GM18508 (cell line): ENCODE results near the gene GOLGA5.
"Not testable (repeated sequence)": the region's sequence is repeated elsewhere in the genome, so short reads cannot be mapped to it uniquely, and the experiment has no call there.

Source experiments
- ATAC-seq: cut with Tn5 transposase; IDR thresholded peaks from one replicate; pipeline ENCODE4 v1.9.1; 2021; ENCODE audit warnings: moderate number of reproducible peaks; ENCODE audit not compliant: insufficient read depth, unreplicated experiment

Gene GOLGA5

DNA sequence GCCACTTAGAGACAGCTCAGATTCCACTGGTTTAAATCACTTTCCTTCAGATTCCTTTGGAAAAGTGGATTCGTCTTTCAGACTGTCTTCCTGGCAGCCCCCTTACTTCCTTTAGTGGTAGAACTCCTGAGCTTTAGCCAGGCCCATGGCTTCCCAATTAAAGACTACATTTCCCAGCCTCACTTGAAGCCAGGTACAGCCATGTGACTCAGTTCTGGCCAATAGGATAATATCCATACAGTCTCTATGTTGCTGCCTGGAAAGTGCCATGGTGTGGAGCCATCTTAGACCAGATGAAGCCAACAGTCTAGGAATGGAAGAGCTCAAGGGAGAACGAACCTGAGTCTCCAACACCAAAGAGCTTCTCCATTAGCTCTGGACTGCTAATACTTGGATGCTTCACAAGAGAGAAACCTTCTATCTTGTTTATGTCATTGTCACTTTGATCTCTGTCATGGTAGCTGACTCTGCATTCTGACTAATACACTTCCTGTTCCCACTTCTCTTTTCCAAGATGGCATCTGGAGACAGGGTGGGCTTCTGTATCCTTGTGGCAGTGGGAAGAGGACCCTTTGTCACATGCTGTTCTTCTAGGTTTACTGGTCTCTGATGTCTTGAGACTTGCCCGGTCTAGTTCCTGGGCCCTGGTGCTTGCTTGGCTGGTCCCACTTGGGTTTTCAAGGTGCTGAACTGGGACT, 15.1 kb upstream of the GOLGA5 start:
- ATAC-seq = not testable (repeated sequence)

DNA sequence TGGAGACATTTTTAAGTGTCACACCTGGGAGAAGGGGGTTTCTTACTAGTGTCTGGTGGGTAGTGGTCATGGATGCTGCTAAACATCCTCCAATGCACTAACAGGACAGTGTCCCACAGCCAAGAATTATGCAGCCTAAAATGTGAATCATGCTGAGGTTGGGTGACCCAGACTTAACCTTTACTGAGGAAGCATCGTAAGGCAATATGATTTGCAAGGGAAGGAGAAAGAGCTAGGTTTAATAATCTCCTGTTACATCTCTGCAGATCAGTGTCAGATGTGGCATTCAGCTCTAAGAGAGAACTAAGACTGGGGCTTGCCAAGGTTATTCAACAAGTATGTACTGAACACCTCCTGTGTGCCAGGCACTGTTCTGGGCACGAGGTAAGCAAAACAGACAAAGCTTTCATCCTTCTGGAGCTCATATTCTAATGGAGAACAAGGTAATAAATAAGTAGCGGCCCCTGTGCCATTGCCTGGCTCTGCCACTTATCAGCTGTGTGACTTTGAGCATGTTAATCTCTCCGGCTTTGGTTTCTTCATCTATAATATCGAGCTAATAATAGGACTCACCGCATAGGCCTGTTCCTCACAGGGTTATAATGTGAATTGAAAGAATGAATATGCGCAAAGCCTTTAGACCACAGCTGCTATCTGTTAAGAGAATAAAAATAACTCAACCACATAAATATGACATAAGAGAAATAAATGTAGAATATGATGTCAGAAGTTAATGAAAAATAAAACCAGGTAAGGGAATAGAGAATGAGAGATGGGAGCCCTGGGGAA, 13.5 kb upstream of the GOLGA5 start:
- no peak for ATAC-seq

DNA sequence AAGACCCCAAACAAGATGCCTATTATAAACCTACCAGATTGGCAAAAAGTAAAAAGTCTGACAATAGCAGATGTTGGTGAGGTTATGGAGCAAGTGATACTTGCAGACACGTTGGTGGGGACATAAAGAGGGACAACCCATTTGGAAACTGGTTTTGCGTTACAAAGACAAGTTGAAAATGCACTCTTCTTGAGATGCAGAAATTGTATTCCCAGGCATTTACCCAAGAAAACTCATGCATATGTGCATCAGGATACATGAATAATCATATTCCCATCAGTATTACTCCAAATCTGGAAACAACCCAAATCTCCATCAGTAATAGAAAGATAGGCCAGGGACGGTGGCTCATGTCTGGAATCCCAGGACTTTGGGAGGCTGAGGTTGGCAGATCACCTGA, 12.8 kb upstream of the GOLGA5 start:
- ATAC-seq = no peak

DNA sequence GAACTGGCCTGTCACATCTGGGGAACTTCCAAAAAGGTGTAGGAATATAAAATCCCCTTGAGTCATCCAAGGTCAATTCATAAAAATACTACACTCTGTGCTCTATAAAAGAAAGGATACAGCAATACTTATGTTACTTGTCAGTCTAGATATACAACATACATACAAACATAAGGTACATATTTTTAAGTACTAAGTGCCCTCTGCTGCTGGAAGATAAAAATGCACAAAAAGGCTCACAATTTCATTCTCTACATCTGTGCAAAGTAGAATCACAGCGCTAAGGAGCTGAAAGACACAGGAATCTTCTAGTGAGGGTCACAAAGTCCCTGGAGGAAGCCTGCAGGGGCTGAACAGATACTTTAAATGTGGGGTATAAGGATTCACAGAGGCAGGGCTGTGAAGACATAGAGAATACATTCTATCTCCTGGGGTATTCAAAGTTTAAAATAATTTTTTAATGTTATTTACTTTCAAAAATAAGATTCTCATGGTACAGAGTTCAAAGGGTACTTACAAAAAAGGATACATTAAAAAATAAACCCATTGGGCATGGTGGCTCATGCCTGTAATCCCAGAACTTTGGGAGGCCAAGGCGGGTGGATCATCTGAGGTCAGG, 10.2 kb upstream of the GOLGA5 start:
- no peak for ATAC-seq

DNA sequence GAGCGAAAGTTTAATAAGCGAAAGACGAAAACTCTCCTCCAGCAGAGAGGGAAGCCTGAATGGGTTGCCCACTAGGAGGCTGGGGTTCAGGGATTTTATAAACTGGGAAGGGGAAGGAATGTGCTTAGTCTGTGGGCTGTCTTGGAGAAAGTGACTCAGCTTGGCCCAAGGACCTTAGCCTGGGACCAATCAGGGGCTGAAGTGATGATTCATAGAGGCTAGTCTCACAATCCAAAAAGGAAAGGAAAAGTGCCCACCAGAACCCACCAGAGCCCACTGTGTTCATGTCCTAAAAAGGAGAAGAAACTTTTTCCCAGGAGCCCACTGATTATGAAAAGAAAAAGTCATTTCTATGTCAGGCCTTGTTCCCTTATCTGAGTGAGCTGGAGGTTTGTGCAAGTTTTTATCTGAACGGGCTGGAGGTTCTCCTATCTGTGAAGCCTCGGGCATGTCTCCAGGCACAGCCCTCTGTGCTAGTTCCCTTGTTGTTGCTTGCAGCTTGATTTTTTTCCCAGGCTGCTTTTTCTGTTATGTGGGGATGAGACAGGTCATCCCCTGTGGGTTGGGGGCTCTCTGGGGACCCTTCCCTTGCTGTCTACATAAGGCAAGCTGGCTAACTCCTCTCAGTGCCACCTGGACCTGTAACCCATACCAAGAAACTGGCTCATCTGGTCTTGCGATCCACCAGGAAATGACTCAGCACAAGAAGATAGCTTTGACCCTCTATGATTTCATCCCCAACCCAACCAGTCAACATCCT, 8.3 kb upstream of the GOLGA5 start:
- ATAC-seq = no peak

DNA sequence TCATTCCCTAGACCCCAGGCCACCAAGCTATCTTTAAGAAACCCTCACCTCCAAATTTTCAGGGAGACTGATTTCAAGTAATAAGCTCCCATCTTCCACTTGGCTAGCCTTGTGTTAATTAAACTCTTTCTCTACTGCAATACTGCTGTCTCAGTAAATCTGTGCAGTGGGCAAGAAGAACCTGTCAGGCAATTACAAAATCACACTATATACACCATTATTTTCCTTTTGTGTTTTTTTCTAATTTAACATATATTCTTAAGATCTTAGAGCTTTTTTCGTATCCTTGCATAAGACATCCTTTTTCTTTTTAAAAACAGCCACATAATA, 7.7 kb upstream of the GOLGA5 start:
- no peak for ATAC-seq

DNA sequence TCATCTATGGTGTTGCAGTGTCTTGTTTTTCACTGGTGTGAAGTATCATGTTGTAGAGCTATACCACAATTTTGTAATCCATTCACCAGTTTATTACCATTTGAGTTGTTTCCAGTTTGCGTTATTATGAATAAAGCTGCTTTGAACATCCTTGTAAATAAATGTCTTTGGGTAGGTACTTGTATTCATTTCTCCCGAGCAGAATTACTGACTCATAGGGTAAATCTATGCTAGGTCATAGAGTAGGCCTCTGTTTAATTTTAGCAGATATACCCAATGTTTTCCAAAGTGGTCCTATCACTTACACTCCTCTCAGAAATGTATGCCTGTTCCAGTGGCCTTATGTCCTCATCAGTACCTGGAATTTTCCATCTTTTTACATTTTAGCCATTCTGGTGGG, 6.6 kb upstream of the GOLGA5 start:
- no peak for ATAC-seq

DNA sequence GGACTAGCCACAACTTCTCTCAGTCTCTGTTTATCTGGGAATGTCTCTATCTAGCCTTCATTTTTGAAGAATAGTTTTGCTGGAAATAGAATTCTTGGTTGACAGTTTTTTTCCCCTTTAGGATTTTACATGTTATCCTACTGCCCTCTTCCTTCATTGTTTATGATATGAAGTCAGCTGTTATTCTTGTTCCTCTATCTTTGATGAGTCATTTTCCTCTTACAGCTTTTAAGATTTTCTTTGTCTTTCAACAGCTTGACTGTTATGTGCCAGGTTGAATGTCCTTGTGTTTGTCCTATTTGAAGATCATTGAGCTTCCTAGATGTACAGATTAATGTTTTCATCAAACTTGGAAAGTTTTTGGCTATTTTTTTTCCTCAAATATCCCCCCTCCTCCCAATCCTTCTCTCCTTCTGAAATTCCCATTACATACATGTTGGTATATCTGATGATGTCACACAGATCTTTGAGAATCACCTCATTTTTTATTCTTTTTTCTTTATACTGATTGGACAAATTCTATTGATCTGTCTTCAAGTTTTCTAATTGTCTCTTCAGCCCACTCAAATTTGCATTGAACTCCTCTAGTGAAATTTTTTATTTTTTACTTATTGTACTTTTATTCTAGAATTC, 4.5 kb upstream of the GOLGA5 start:
- ATAC-seq = no peak

DNA sequence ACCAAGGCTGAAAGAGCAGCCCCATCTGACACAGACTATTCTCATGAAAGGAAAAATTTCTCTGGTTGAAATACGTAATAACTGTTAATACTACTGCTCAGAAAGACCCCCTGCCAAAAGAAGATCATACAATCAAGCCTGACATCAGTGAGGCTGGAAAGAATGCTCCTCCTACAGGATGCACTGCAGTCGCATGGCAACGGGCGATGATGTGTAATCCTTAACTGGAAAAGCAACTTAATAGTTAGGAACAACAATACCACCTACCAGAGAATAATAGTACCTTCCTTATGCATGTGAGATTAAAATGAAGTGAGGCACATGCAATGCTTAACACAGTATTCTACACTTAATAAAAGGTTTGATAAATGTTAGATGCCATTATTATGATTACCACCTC, 1.2 kb upstream of the GOLGA5 start:
- no peak for ATAC-seq

DNA sequence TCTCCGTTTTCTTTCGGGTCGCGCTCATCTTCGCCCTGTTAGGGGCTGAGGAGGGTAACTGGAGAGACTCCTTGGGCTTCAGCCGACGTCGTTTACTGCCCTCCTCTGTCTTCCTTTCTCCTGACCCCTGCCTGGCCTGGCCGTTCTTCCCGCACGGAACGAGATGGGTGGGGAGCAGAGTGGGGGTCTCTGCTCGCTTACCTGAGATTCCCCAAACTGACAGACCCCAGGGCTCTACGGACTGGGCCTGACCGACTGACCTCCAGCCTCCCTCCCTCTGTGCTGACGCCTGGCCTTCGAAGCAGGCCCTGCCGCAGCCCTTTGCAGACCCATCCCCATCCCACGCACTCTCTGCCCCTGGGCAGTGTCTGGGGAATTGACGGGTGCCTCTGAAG, 439 bp downstream of the GOLGA5 start:
- ATAC-seq = no peak

DNA sequence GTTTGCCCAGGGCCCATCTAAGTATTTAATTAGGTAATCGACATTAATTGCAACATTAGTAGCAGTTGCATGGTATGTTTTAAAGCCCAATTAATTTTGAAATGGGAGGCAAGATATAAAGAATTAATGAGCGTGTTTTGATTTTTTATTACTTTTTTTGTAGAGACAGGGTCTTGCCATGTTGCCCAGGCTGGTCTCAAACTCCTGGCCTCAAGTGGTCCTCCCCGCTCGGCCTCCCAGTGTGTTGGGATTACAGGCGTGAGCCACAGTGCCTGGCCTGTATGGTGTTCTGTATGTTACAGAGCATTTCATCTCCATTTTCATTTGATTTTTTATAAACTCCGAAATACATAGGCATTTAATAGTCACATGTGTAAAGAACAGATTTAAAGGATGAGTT, 856 bp downstream of the GOLGA5 start:
- ATAC-seq = no peak

DNA sequence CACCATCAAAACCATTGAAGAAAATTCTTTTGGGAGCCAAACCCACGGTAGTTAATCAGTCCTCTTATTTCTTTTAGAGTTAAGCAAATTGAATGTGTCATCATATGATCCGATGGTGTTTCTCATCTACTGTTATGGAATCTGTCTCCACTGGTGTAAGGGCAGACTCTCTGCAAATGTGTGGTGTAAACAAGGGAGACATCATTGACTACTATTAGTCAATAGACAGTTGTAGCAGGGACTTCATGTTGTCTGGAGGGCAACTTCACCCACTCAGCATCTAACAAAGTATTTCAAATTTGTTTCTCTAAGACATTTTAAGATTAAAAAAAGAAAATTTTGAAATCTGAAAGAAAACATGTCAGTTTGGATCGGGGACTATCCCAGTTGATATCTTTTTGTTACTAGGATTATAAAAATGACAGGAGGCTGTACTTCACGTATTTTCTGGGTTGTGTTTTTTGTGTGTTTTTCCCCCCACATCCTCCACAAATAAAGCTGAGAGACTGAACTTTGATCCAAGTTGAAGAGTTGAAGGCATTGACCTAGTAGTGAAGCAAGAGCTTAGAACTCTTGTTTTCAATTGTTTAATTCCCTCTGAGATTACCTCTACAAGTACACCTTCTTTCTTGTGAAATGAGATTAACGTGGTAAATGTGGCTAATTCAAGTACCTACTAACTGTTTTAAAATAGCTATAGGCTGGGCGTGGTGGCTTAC, 4.0 kb downstream of the GOLGA5 start:
- ATAC-seq = no peak

DNA sequence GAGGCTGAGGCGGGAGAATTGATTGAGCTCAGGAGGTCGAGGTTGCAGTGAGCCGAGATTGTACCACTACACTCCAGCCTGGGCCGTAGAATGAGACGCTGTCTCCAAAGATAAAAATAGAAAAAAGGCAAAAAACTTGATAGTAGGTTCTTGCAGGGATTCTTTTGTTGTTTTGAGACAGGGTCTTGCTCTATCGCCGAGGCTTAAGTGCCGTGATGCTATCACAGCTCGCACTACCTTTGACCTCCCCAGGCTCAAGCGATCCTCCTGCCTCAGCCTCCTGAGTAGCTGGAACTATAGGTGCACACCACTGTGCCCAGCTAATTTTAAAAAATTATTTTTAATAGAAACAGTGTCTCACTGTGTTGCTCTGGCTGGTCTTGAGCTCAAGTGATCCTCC, 4.7 kb downstream of the GOLGA5 start:
- no peak for ATAC-seq

DNA sequence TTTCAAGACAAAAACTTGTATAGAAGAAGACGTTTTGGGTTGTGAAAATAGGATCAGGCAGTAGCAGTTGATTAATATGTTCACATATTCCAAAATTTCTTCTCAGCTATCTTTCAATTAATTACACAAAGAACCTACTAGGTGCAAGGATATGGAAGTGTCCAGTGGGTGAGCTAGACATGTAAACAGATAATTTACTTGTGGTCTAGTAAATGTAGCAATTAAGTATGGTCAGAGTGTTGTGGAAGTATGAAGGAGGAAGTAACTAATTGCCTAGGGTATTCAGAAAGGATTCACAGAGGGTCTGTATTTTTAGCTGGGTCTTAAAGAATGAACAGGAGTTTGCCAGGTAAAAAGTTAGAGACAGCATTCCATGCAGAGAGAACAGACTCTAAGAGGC, 5.9 kb downstream of the GOLGA5 start:
- ATAC-seq = no peak

DNA sequence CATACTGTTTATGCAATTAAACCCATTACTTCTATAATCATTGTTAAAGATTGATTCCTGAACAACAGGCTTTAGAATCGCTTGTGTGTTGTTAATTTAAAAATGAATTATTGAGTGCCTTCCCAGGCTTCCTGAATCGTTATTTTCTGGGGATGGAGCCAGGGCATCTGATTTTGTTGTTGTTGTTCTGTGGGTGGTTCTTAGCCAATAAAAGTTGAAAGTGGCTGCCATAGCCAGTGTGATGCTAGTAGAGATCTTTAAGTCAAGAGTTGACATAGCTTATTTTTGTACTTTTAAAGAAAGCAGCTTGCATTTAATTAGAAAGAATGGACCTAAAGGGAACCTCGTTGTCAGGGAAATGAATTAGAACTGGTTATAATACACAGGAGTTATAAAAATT, 6.4 kb downstream of the GOLGA5 start:
- ATAC-seq = no peak

DNA sequence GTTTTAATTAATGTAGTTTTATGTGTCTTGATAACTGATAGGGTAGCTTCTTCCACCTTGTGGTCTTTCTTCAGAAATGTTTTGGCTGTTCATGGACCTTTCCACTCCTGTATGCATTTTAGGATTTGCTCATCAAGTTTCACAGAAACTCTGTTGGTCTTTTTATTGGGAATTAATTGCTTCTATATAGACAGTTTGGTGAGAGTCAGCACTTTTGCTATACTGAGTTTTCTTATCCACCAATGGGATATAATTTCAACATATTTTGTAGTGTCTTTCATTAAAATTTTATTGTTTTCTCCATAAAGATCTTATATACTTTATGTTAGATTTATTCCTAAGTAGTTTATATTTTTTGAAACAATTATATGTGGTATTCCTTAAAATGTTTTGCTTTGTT, 7.8 kb downstream of the GOLGA5 start:
- ATAC-seq = no peak

DNA sequence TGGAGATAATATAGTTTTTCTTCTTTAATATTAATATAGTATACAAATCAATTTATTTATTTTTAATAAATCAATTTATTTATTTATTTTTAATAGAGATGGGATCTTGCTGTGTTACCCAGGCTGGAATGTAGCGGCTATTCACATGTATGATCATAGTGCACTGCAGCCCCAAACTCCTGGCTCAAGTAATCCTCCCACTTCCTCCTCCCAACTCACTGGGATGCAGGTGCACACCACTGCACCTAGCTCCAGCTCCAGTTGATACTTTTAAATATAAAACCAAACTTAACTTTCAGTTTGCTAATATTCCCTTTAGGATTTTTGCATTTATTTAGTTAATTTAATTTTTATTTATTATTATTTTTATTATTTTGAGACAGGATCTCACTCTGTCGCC, 8.6 kb downstream of the GOLGA5 start:
- no peak for ATAC-seq

DNA sequence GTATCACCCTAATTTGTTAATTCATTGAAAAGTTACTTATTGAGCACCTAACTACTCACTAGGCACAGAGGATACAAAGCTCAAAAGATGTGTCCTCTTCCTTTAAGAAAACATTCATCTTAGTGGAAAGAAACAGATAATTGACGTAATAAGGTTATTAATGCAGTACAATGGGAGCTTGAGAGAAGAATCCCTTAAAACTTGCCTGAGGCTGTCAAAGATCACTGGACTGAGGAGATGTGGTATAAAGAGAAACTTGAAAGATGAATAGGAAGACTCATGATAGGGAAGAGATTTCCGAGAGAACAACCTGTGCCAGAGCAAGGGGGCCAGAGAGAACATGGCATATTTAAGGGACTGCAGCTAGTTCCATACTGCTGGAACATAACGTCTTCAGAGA, 19.1 kb downstream of the GOLGA5 start:
- no peak for ATAC-seq

DNA sequence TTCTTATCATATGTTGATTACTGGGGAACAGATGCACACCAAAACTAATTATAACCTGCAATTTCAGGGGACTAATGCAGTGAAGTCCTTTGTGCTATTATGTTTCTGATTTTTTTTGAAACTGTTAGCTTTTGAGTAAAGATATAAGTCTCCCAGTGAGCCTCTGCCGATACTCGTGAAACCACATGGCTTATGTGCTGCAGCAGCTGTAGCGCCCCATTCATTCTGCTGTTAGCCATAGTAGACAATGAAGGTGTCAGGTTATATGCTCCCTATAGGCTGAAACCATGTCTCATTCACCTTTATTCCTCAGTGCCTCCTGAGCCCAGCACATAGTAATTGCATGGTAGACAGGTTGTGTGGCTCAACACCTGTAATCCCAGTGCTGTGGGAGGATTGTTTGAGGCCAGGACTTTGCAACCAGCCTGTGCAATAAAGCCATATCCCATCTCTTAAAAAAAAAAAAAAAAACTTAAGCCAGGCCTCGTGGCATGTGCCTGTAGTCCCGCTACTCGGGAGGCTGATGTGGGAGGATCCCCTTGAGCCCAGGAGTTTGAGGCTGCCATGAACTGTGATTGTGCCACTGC, 25.0 kb downstream of the GOLGA5 start:
- ATAC-seq = no peak
